ENCODE data around the gene UNC5C. TPM values are rescaled to one million over a fixed set of nuclear protein-coding genes. Genes with fewer than 3 reads are reported as not detected.
A peak's percentile ranks its signal among the peaks of the same experiment; 100 is the strongest.

The UNC5C gene
- total RNA-seq, 2 donors from 2014 or later = 0.52 to 2.0 TPM

DNA sequence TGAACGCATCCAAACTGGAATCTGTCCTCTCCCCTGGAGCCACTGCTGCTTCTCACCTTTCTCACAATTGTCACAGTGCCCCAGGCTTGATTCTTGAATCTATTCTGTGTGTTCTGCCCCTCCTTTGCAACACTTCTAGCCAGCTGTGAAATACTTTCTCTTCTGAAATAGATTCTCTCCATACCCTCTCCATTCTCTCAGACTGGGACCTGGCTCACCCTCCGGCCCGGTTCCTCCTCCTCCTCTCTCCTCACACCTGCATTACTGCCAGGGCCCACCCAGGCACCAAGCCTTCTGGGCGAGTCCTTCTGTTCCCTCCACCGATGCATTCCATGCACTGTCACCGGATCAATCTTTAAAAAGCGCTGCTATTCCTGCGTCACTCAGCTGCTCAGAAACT, 336.1 kb downstream of the UNC5C start:
- no peaks in the 10 kb centered on the region for H3K4me1 ChIP-seq
- 51 to 57% methylated on average over 8 of the region's 8 CpGs for WGBS, 2 donors
- TF ChIP-seq, protein P1, sequence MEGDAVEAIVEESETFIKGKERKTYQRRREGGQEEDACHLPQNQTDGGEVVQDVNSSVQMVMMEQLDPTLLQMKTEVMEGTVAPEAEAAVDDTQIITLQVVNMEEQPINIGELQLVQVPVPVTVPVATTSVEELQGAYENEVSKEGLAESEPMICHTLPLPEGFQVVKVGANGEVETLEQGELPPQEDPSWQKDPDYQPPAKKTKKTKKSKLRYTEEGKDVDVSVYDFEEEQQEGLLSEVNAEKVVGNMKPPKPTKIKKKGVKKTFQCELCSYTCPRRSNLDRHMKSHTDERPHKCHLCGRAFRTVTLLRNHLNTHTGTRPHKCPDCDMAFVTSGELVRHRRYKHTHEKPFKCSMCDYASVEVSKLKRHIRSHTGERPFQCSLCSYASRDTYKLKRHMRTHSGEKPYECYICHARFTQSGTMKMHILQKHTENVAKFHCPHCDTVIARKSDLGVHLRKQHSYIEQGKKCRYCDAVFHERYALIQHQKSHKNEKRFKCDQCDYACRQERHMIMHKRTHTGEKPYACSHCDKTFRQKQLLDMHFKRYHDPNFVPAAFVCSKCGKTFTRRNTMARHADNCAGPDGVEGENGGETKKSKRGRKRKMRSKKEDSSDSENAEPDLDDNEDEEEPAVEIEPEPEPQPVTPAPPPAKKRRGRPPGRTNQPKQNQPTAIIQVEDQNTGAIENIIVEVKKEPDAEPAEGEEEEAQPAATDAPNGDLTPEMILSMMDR (IDR thresholded peaks at IDR 0.05) = no peak
- no peak for TF ChIP-seq POLR2A (IDR thresholded peaks at IDR 0.05)

DNA sequence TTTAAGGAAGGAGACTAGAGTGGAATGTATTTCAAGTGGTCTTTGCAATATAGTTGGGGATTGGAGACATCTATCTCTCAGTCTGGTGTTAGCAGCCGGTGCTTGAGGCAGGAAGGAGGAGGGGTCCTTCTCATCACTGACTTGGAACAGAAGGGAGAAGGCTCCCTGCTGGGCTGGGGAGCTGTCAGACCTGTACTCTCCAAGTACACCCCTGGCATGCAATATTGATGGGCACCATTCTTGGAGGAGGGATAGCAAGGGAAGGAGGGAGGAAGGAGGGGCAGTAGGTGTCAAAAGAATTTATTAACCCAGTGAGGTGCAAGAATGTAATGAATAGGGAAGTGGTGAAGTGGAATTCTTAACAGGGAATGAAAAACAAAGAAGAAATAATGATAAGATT, 338.8 kb downstream of the UNC5C start:
- Histone ChIP-seq H3K27me3 (no peaks in the 10 kb centered on the region), H3K27ac (no peak overlapping the region), H3K36me3 (replicated peaks in 1 of 2; ENCODE audit: insufficient read depth in 1 of 2, low read depth in 2 of 2) (no peaks in the 10 kb centered on the region), H3K4me3 (no peak overlapping the region), H3K9me3 (no peaks in the 10 kb centered on the region), H3K4me1 (no peaks in the 10 kb centered on the region)
- WGBS, 2 donors = 80 to 93% methylated on average over 1 of the region's 1 CpG
- ATAC-seq = no peak
- DNase-seq = no peak
- intact Hi-C loops (cut with DNase I) = no loop called here
- TF ChIP-seq POLR2A (IDR thresholded peaks at IDR 0.05) = no peak
- TF ChIP-seq, protein P1 (IDR thresholded peaks at IDR 0.05) = no peak

More for the DNA sequence above, 336.1 kb downstream of the UNC5C start:
- no peaks in the 10 kb centered on the region for H3K36me3 ChIP-seq (replicated peaks in 1 of 2; ENCODE audit: insufficient read depth in 1 of 2, low read depth in 2 of 2)
- H3K27ac ChIP-seq = no peak overlapping the region
- DNase-seq = no peak
- H3K9me3 ChIP-seq = no peaks in the 10 kb centered on the region
- intact Hi-C loops (cut with DNase I) = no loop called here
- no peak overlapping the region for H3K4me3 ChIP-seq
- ATAC-seq = no peak
- no peaks in the 10 kb centered on the region for H3K27me3 ChIP-seq

GRCh38 chr4:95204873-95205272, 343.9 kb downstream of the UNC5C start:
- Histone ChIP-seq H3K4me1 (no peaks in the 10 kb centered on the region), H3K4me3 (no peak overlapping the region), H3K36me3 (replicated peaks in 1 of 2; ENCODE audit: insufficient read depth in 1 of 2, low read depth in 2 of 2) (no peaks in the 10 kb centered on the region), H3K9me3 (no peaks in the 10 kb centered on the region), H3K27me3 (no peaks in the 10 kb centered on the region), H3K27ac (no peak overlapping the region)
- DNase-seq (no peak), ATAC-seq (no peak)
- TF ChIP-seq, protein P1 (IDR thresholded peaks at IDR 0.05) = peak in 1 of 7 experiments; percentile 20
- TF ChIP-seq POLR2A (IDR thresholded peaks at IDR 0.05) = no peak
- intact Hi-C loops (cut with DNase I) = no loop called here
- 27 to 35% methylated on average over 5 of the region's 5 CpGs for WGBS, 2 donors

DNA sequence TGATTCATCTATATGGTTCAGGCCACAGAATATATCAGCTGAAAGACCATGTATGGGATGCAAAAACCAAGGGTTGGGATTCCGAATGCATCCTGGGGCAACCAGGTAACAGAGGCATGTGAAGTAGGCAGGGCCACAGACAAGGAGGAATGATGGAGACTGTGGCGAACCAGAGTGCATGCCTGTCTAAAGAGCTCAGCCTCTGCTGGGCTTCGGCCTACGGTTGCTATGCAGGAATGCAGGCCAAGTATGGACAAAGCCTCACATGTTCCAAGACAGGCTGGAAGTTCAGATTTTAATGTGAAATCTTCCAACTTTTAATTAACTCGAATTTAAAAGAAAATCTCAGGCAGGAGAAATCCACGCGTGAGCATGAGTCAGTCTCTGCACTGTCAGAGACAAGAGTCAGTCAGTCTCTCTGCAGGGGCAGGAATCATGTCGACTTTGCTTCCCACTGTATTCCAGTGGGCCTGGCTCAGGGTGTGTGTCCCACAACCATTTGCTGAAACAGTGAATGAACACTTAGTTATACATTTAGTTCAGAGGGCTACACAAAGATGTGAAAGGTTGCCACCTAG, 344.4 kb downstream of the UNC5C start:
- WGBS, 2 donors = 77 to 82% methylated on average over 8 of the region's 8 CpGs
- intact Hi-C loops (cut with DNase I) = no loop called here
- DNase-seq (no peak), ATAC-seq (no peak)
- H3K27me3 ChIP-seq = no peaks in the 10 kb centered on the region
- TF ChIP-seq POLR2A (IDR thresholded peaks at IDR 0.05) = no peak
- TF ChIP-seq, protein P1 (IDR thresholded peaks at IDR 0.05) = no peak
- H3K27ac ChIP-seq = no peak overlapping the region
- H3K9me3 ChIP-seq = no peaks in the 10 kb centered on the region
- H3K36me3 ChIP-seq (replicated peaks in 1 of 2; ENCODE audit: insufficient read depth in 1 of 2, low read depth in 2 of 2) = no peaks in the 10 kb centered on the region
- H3K4me1 ChIP-seq = no peaks in the 10 kb centered on the region
- H3K4me3 ChIP-seq = no peak overlapping the region

DNA sequence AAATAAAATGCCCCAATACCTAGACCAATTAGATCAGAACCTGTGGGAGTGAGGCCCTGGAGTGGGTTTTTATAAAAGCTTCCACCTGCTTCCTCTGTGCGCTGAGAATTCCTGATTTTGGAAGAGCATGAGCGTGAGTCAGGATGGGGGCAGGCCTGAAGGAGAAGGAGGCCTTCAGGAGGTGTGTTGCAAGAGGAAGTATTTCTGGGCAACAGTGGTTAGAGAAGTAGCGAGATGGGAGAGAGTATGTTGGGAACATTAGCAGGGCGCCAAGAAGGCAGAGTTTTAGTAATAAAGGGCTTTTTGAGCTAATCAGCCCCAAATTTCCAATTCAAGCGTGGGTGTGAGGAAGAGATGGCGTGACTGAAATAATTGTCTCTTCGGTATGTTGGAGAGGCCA, 349.8 kb downstream of the UNC5C start:
- Histone ChIP-seq H3K27ac (no peak overlapping the region), H3K36me3 (replicated peaks in 1 of 2; ENCODE audit: insufficient read depth in 1 of 2, low read depth in 2 of 2) (no peaks in the 10 kb centered on the region), H3K9me3 (no peaks in the 10 kb centered on the region), H3K4me1 (no peaks in the 10 kb centered on the region), H3K27me3 (no peaks in the 10 kb centered on the region), H3K4me3 (no peak overlapping the region)
- intact Hi-C loops (cut with DNase I) = no loop called here
- 80 to 85% methylated on average over 7 of the region's 7 CpGs for WGBS, 2 donors
- TF ChIP-seq POLR2A (IDR thresholded peaks at IDR 0.05) = no peak
- TF ChIP-seq, protein P1 (IDR thresholded peaks at IDR 0.05) = no peak
- no peak for ATAC-seq
- no peak for DNase-seq
